GM12878 (cell line): Measurements from ENCODE around the gene PTEN. TPM values are rescaled to one million over a fixed set of nuclear protein-coding genes. Genes with fewer than 3 reads are reported as not detected.

Source experiments
- ATAC-seq: fragments of 200-7000 bp; cut with Tn5 transposase; 3 replicates; pipeline ENCODE4 v1.9.1; 2020; ENCODE audit warnings: mild to moderate bottlenecking, moderate library complexity
- BruUV-seq: library from RNA; stranded (reverse); fragments of 400-500 nt; replicated peaks from 2 replicates; lab custom pipeline; 2021; lab: Mats Ljungman, UMichigan
- CTCF ChIA-PET: fragments of 300-600 bp; sonication (Branson Sonifier 250); formaldehyde crosslinking; extraction: SDS; loops from one replicate; lab custom pipeline; 2021; ENCODE audit warnings: inconsistent platforms; lab: Yijun Ruan, JAX
- POLR2A ChIA-PET: fragments of 350-600 bp; formaldehyde crosslinking; extraction: SDS; loops from one replicate; lab custom pipeline; 2021; ENCODE audit warnings: inconsistent platforms; lab: Charles Lee
- RAD21 ChIA-PET: fragments of 300-600 bp; sonication (Branson Sonifier 250); formaldehyde crosslinking; loops from one replicate; lab custom pipeline; 2023; ENCODE audit warnings: antibody characterized with exemption; ENCODE audit not compliant: unreplicated experiment; lab: Charles Lee
- SMC1A ChIA-PET: fragments of 300-600 bp; sonication (Branson Sonifier 250); formaldehyde crosslinking; loops from one replicate; lab custom pipeline; 2023; ENCODE audit not compliant: unreplicated experiment, uncharacterized antibody; lab: Charles Lee
- DNase-seq: peaks from one replicate; pipeline ENCODE4 v3.0.0-alpha.2; 2011; ENCODE audit warnings: low read depth, low spot score
- FAIRE-seq: peaks from 3 replicates; lab custom pipeline; 2011; peaks lifted over from hg19 to GRCh38; lab: Jason Lieb, UNC
- H2AFZ ChIP-seq: 2 replicates; pipeline ENCODE4 v1.6.0; 2011; ENCODE audit warnings: low read depth, low read length, control low read depth; ENCODE audit not compliant: control insufficient read depth
- H3K27ac ChIP-seq: 2 replicates; pipeline ENCODE4 v1.5.1; 2011; ENCODE audit warnings: control low read depth; ENCODE audit not compliant: control insufficient read depth, insufficient read depth
- H3K27me3 ChIP-seq, 2 experiments: replicated peaks in 1 of 2; 2 replicates each; pipeline versions ENCODE4 v1.6.0 to v1.6.1; 2011; ENCODE audit warnings: low read length in 1 of 2; ENCODE audit not compliant: control insufficient read depth in 2 of 2, insufficient read depth in 2 of 2
- H3K36me3 ChIP-seq, 2 experiments: 2 replicates each; pipeline ENCODE4 v1.5.1; 2011; ENCODE audit warnings: low read length in 1 of 2; ENCODE audit not compliant: control insufficient read depth in 2 of 2, insufficient read depth in 2 of 2
- H3K4me1 ChIP-seq: 2 replicates; pipeline ENCODE4 v1.6.1; 2011; ENCODE audit warnings: mild to moderate bottlenecking, low read length, moderate library complexity, mixed read lengths; ENCODE audit not compliant: control insufficient read depth, insufficient read depth
- H3K4me2 ChIP-seq: 2 replicates; pipeline ENCODE4 v1.6.0; 2011; ENCODE audit warnings: control low read depth; ENCODE audit not compliant: control insufficient read depth, insufficient read depth
- H3K4me3 ChIP-seq: fragments of 200-600 bp; sonication (generic); 2 replicates; pipeline ENCODE4 v1.5.1; 2016
- H3K79me2 ChIP-seq: 2 replicates; pipeline ENCODE4 v1.6.0; 2011; ENCODE audit warnings: low read length; ENCODE audit not compliant: control insufficient read depth, insufficient read depth
- H3K9ac ChIP-seq: 2 replicates; pipeline ENCODE4 v1.8.0; 2011; ENCODE audit warnings: low read length, control low read depth, mixed read lengths; ENCODE audit not compliant: control insufficient read depth, insufficient read depth
- H3K9me3 ChIP-seq: replicated peaks from 3 replicates; pipeline ENCODE4 v1.5.1; 2011; ENCODE audit warnings: mild to moderate bottlenecking, low read length; ENCODE audit not compliant: control insufficient read depth, insufficient read depth
- H4K20me1 ChIP-seq: 2 replicates; pipeline ENCODE4 v1.6.0; 2011; ENCODE audit not compliant: control insufficient read depth, insufficient read depth
- BHLHE40 ChIP-seq, 2 experiments: fragments of 450-650 bp in 1 of 2; IDR thresholded peaks; 2 replicates each; pipeline ENCODE4 v1.6.1; 2011 to 2017; ENCODE audit warnings: low read depth in 2 of 2, borderline replicate concordance in 1 of 2, improper control_type of control experiment in 1 of 2, low read length in 1 of 2, mild to moderate bottlenecking in 1 of 2
- E4F1 ChIP-seq: fragments of 450-650 bp; IDR thresholded peaks from 2 replicates; pipeline ENCODE4 v1.6.1; 2018; ENCODE audit warnings: borderline replicate concordance, mild to moderate bottlenecking; ENCODE audit not compliant: partially characterized antibody
- EED ChIP-seq: sonication (generic); IDR thresholded peaks from 2 replicates; pipeline ENCODE4 v1.6.1; 2016; ENCODE audit warnings: antibody characterized with exemption, low read depth
- ETV6 ChIP-seq, 2 experiments: fragments of 450-650 bp in 1 of 2; IDR thresholded peaks in 1 of 2; conservative IDR thresholded peaks in 1 of 2; 2 replicates each; pipeline ENCODE4 v1.6.1; 2014; ENCODE audit warnings: antibody characterized with exemption in 1 of 2, borderline replicate concordance in 1 of 2, low read depth in 1 of 2, mild to moderate bottlenecking in 1 of 2, moderate library complexity in 1 of 2
- FOXM1 ChIP-seq: IDR thresholded peaks from 2 replicates; pipeline ENCODE4 v1.6.1; 2012; ENCODE audit warnings: low read depth, mild to moderate bottlenecking, inconsistent platforms, low read length, moderate library complexity
- IRF4 ChIP-seq: IDR thresholded peaks from 2 replicates; pipeline ENCODE4 v1.6.1; 2011; ENCODE audit warnings: low read depth, low read length
- MYB ChIP-seq: fragments of 150-350 bp; IDR thresholded peaks from 2 replicates; pipeline ENCODE4 v1.6.1; 2014; ENCODE audit warnings: mild to moderate bottlenecking, low read depth, low read length, borderline replicate concordance
- NR2C1 ChIP-seq: fragments of 450-650 bp; IDR thresholded peaks from 2 replicates; pipeline ENCODE4 v1.6.1; 2017; ENCODE audit warnings: antibody characterized with exemption, mild to moderate bottlenecking, moderate library complexity
- POLR2AphosphoS5 ChIP-seq: IDR thresholded peaks from 2 replicates; pipeline ENCODE4 v1.6.1; 2011; ENCODE audit warnings: mild to moderate bottlenecking, low read length, inconsistent platforms
- SIN3A ChIP-seq: IDR thresholded peaks from 2 replicates; pipeline ENCODE4 v1.6.1; 2012; ENCODE audit warnings: low read depth, low read length, improper control_type of control experiment
- SMARCA5 ChIP-seq: fragments of 450-650 bp; IDR thresholded peaks from 2 replicates; pipeline ENCODE4 v1.6.1; 2017; ENCODE audit warnings: mild to moderate bottlenecking
- SMC3 ChIP-seq: IDR thresholded peaks from 2 replicates; pipeline ENCODE4 v1.6.1; 2011; ENCODE audit warnings: low read length, improper control_type of control experiment, borderline replicate concordance
- SPI1 ChIP-seq: IDR thresholded peaks from 2 replicates; pipeline ENCODE4 v1.6.1; 2011; ENCODE audit warnings: low read depth, mild to moderate bottlenecking, low read length, moderate library complexity, borderline replicate concordance; ENCODE audit not compliant: insufficient read depth
- STAT1 ChIP-seq: fragments of 450-650 bp; conservative IDR thresholded peaks from 2 replicates; pipeline ENCODE4 v1.6.1; 2014; ENCODE audit warnings: antibody characterized with exemption, mild to moderate bottlenecking
- STAT3 ChIP-seq: IDR thresholded peaks from 2 replicates; pipeline ENCODE4 v1.6.1; 2011; ENCODE audit warnings: low read depth, low read length, improper control_type of control experiment
- SUZ12 ChIP-seq: fragments of 200-600 bp; sonication (generic); IDR thresholded peaks from one replicate; pipeline ENCODE4 v1.6.1; 2018; ENCODE audit warnings: antibody characterized with exemption, mild to moderate bottlenecking; ENCODE audit not compliant: unreplicated experiment
- YY1 ChIP-seq: IDR thresholded peaks from 2 replicates; pipeline ENCODE4 v1.6.1; 2011; ENCODE audit warnings: low read depth, mild to moderate bottlenecking, low read length
- ZZZ3 ChIP-seq: IDR thresholded peaks from 2 replicates; pipeline ENCODE4 v1.6.1; 2011; ENCODE audit warnings: low read depth; ENCODE audit not compliant: control insufficient read depth, insufficient read length
- WGBS: methylation state at CpG from one replicate; pipeline ENCODE4 v1.1.6; 2016; ENCODE audit warnings: low lambda C conversion rate; ENCODE audit not compliant: insufficient replicate concordance, insufficient coverage; ENCODE audit errors: missing lambda C conversion rate; 5-methylcytosine and 5-hydroxymethylcytosine counted together
- in situ Hi-C: fragments of 300-500 bp; cut with MboI; formaldehyde crosslinking; loops from 9 replicates; pipeline ENCODE4 v1.14.3; 2018; ENCODE audit warnings: mixed read lengths
- intact Hi-C: fragments of 100-400 bp; cut with micrococcal nuclease; formaldehyde crosslinking; loops from one replicate; pipeline ENCODE4 v1.14.2; 2022; ENCODE audit not compliant: unreplicated experiment
- polyA plus RNA-seq, 11 experiments: library from polyadenylated mRNA; depleted of rRNA in 4 of 11; unstranded in 6 of 11; stranded (reverse) in 5 of 11; fragments of >200 nt; fragmentation: Nextera tagmentation in 4 of 11; fragmentation: Illumina TruSeq in 1 of 11; extraction: Ambion mirVana in 4 of 11; extraction: Trizol in 1 of 11; gene quantifications; 1 replicate in 1 of 11; 2 replicates in 10 of 11; pipeline versions ENCODE4 v1.2.1 to v1.2.3, GENCODE V29; 2011 to 2016; ENCODE audit warnings: inconsistent platforms in 2 of 11, missing spikeins in 2 of 11, low read depth in 1 of 11
- total RNA-seq, 4 experiments: library from RNA; depleted of rRNA in 3 of 4; stranded (reverse); fragments of >200 nt in 3 of 4; fragmentation: Illumina TruSeq in 1 of 4; extraction: Trizol in 1 of 4; gene quantifications; 2 replicates each; pipeline versions ENCODE4 v1.2.1 to v1.2.3, GENCODE V29; 2013 to 2021

PTEN gene
- total and polyA plus RNA-seq, 10 of the 15 experiments (the other 5 are each of a cell fraction or from before 2014, with no cell fraction given), result 26.1 to 175 (median 58.1) TPM

- H3K9ac ChIP-seq, result peak overlapping the region; percentile 99
- peak overlapping the region; percentile 84 for H3K4me3 ChIP-seq
- CTCF ChIA-PET, result interaction anchor here (0.5 to 3.9 kb wide), 22 partner anchors 10 to 706 kb away, joined by 3 to 98 read pairs (median 4); no protein-coding TSS in a partner anchor
- SMC1A ChIA-PET, result interaction anchor here (1.2 to 6.9 kb wide), 20 partner anchors 10 to 694 kb away, joined by 3 to 140 read pairs (median 10); no protein-coding TSS in a partner anchor
- H3K4me2 ChIP-seq, result peak overlapping the region; percentile 89
- FAIRE-seq (peak; percentile 85), ATAC-seq (no peak), DNase-seq (peak; percentile 63)
- H2AFZ ChIP-seq, result peak overlapping the region; percentile 69
- intact Hi-C loops, result loop anchor here (1.0 to 5.0 kb wide), 5 partner anchors 72 to 693 kb away; no protein-coding TSS in a partner anchor
- 60% methylated on average over 3 of the region's 3 CpGs for WGBS
- RAD21 ChIA-PET, result interaction anchor here (1.0 to 6.4 kb wide), 14 partner anchors 8 to 694 kb away, joined by 3 to 158 read pairs (median 14); partner anchors contain the start of gene ATAD1
- no peaks in the 10 kb centered on the region; the same call in 2 of the 3 replicates for H3K9me3 ChIP-seq
- POLR2A ChIA-PET, result interaction anchor here (1.1 to 3.3 kb wide), 5 partner anchors 42 to 532 kb away, joined by 3 to 53 read pairs (median 6); partner anchors contain the start of gene ATAD1
- H3K79me2 ChIP-seq, result peaks cover 48% of the 10 kb centered on the region
- peak overlapping the region; percentile 98 for H3K27ac ChIP-seq
- peaks cover 8% of the 10 kb centered on the region for H3K4me1 ChIP-seq
- in situ Hi-C loops, result loop anchor here (5.0 to 10.0 kb wide), 5 partner anchors 205 to 692 kb away; no protein-coding TSS in a partner anchor
- H4K20me1 ChIP-seq, result no peaks in the 10 kb centered on the region
- H3K36me3 ChIP-seq, result no peaks in the 10 kb centered on the region
- no peaks in the 10 kb centered on the region for H3K27me3 ChIP-seq
- no TSS peak for BruUV-seq
- TF ChIP-seq STAT3 (no peak), IRF4 (peak; percentile 44; the same call in 1 of the 2 replicates), STAT1 (no peak), SIN3A (no peak), SMC3 (peak; percentile 86; the same call in 1 of the 2 replicates), POLR2AphosphoS5 (no peak), SUZ12 (no peak), EED (peak; percentile 46; the same call in 1 of the 2 replicates), YY1 (0 out of 2 replicates have a peak, but pooled peaks have one; percentile 44), SMARCA5 (peak; percentile 58; the same call in 1 of the 2 replicates), ZZZ3 (no peak), BHLHE40 (IDR thresholded peaks at IDR 0.05; ENCODE audit: borderline replicate concordance in 1 of 2, low read depth in 2 of 2, low read length in 1 of 2) (no peak), NR2C1 (no peak), MYB (no peak), ETV6 (conservative IDR thresholded peaks at IDR 0.05 in 1 of 2, IDR thresholded peaks at IDR 0.05 in 1 of 2; ENCODE audit: borderline replicate concordance in 1 of 2, low read depth in 1 of 2) (0 out of 4 replicates have a peak, but pooled peaks of 1 of the 2 experiments have one; percentile 39), FOXM1 (peak; percentile 38; the same call in 1 of the 2 replicates), E4F1 (no peak), SPI1 (peak; percentile 62)
Observed at GRCh38 chr10:87860156-87860795, 3.1 kb upstream of the PTEN start.
